ENCODE results near the gene MAL.
A peak's percentile ranks its signal among the peaks of the same experiment; 100 is the strongest.

The MAL gene

GRCh38 chr2:95016616-95017015 is 8.9 kb upstream of the MAL start:
- no peak for DNase-seq (ENCODE audit: low read depth)

GRCh38 chr2:95017071-95017501 is 8.4 kb upstream of the MAL start:
- DNase-seq (ENCODE audit: low read depth) = no peak

GRCh38 chr2:95017836-95018235 is 7.7 kb upstream of the MAL start:
- DNase-seq (ENCODE audit: low read depth) = no peak

GRCh38 chr2:95018301-95018700 is 7.2 kb upstream of the MAL start:
- no peak for DNase-seq (ENCODE audit: low read depth)

- DNase-seq (ENCODE audit: low read depth) = no peak
Measured at GRCh38 chr2:95018861-95019550, 6.5 kb upstream of the MAL start.

GRCh38 chr2:95019572-95019971 is 5.9 kb upstream of the MAL start:
- DNase-seq (ENCODE audit: low read depth) = no peak

GRCh38 chr2:95020275-95021022 is 5.1 kb upstream of the MAL start:
- DNase-seq (ENCODE audit: low read depth) = no peak

- DNase-seq (ENCODE audit: low read depth) = no peak
Measured at GRCh38 chr2:95021023-95021416, 4.5 kb upstream of the MAL start.

- DNase-seq (ENCODE audit: low read depth) = no peak
Measured at GRCh38 chr2:95021847-95022246, 3.7 kb upstream of the MAL start.

GRCh38 chr2:95022309-95023221 is 2.9 kb upstream of the MAL start:
- peak; percentile 71 for DNase-seq (ENCODE audit: low read depth)

GRCh38 chr2:95023222-95023597 is 2.3 kb upstream of the MAL start:
- peak; percentile 45 for DNase-seq (ENCODE audit: low read depth)

GRCh38 chr2:95024371-95024770 is 1.1 kb upstream of the MAL start:
- no peak for DNase-seq (ENCODE audit: low read depth)

GRCh38 chr2:95024960-95025405 is 525 bp upstream of the MAL start:
- no peak for DNase-seq (ENCODE audit: low read depth)

GRCh38 chr2:95026471-95027368 is 1.2 kb downstream of the MAL start:
- DNase-seq (ENCODE audit: low read depth) = no peak

GRCh38 chr2:95027369-95027720 is 1.8 kb downstream of the MAL start:
- no peak for DNase-seq (ENCODE audit: low read depth)

- DNase-seq (ENCODE audit: low read depth) = no peak
Measured at GRCh38 chr2:95029898-95030341, 4.4 kb downstream of the MAL start.

- DNase-seq (ENCODE audit: low read depth) = no peak
Measured at GRCh38 chr2:95030496-95030895, 5.0 kb downstream of the MAL start.

- DNase-seq (ENCODE audit: low read depth) = no peak
Measured at GRCh38 chr2:95031076-95031725, 5.7 kb downstream of the MAL start.

- no peak for DNase-seq (ENCODE audit: low read depth)
Measured at GRCh38 chr2:95031726-95032116, 6.2 kb downstream of the MAL start.

- no peak for DNase-seq (ENCODE audit: low read depth)
Measured at GRCh38 chr2:95032341-95032740, 6.8 kb downstream of the MAL start.
